Left colon (tissue), 2 donors: ENCODE results near the gene CATSPERZ. TPM values are rescaled to one million over a fixed set of nuclear protein-coding genes. Genes with fewer than 3 reads are reported as not detected.

ENCODE experiments used
- ATAC-seq: fragments of 200-7000 bp; cut with Tn5 transposase; one replicate; pipeline ENCODE4 v1.9.1; 2020; ENCODE audit warnings: mild to moderate bottlenecking, moderate library complexity
- DNase-seq, 2 donors: peaks; one replicate each; pipeline ENCODE4 v3.0.0-alpha.2; 2020
- intact Hi-C, 2 donors: fragments of 100-400 bp; cut with DNase I in 1 of 2; cut with micrococcal nuclease in 1 of 2; formaldehyde crosslinking; loops; one replicate each; pipeline versions ENCODE4 v1.11.2 to v1.14.0; 2022; cut with DNase I, micrococcal nuclease
- long read RNA-seq: library from polyadenylated mRNA; unstranded; transcript quantifications from one replicate; pipeline ENCODE4 v2.0.0, GENCODE V29; 2021
- total RNA-seq, 2 donors: library from RNA; stranded (reverse); fragmentation: NEBNext Ultra II Directional; extraction: Animal tissue kit (Norgen Biotek cat#: 25700); gene quantifications; one replicate each; pipeline ENCODE4 v1.2.1, GENCODE V29; 2021
- donor health status: DM: no; HTN: no; CAD: no.
- donor health status: DM: yes; HTN: yes; CAD: no.

CATSPERZ gene
- total RNA-seq, result under 1 TPM; 0.43 to 0.98 TPM
- long read RNA-seq, result 0 reads

- ATAC-seq (no peak), DNase-seq (peak in 1 of 2 donors; percentile 40)
- intact Hi-C loops, result loop anchor here in 1 of 2 donors (10.0 kb wide), 1 partner anchor 95 kb away; the partner anchor contains the start of gene FERMT3
Observed at GRCh38 chr11:64299847-64300648, at the start of gene CATSPERZ. CATSPERZ (plus strand) TSS chr11:64300358; CDS start chr11:64300411, 53 bp downstream.

- no peak for ATAC-seq
- DNase-seq, result no peak
- intact Hi-C loops, result no loop called here
Observed at GRCh38 chr11:64250415-64251015, 49.6 kb upstream of the CATSPERZ start.

GRCh38 chr11:64251016-64251752 lies 49.0 kb upstream of the CATSPERZ start, which contains the start of gene PLCB3:
PLCB3 (plus strand) TSS chr11:64251530; CDS start chr11:64251650, 120 bp downstream.
- intact Hi-C loops, result no loop called here
- DNase-seq, result peak in 1 of 2 donors; percentile 74
- peak; percentile 53 for ATAC-seq

GRCh38 chr11:64251753-64252002 lies 48.5 kb upstream of the CATSPERZ start:
- ATAC-seq (peak; percentile 0), DNase-seq (no peak)
- intact Hi-C loops, result no loop called here

- intact Hi-C loops, result no loop called here
- ATAC-seq (peak; percentile 81), DNase-seq (peak; percentile 89 to 91)
Observed at GRCh38 chr11:64252003-64252872, 47.9 kb upstream of the CATSPERZ start.

GRCh38 chr11:64253043-64253442 lies 47.1 kb upstream of the CATSPERZ start:
- no peak for DNase-seq
- intact Hi-C loops, result no loop called here
- ATAC-seq, result no peak

GRCh38 chr11:64253481-64253880 lies 46.7 kb upstream of the CATSPERZ start:
- ATAC-seq, result no peak

GRCh38 chr11:64254326-64254725 lies 45.8 kb upstream of the CATSPERZ start:
- DNase-seq (no peak), ATAC-seq (no peak)
- intact Hi-C loops, result no loop called here

More at GRCh38 chr11:64253481-64253880, 46.7 kb upstream of the CATSPERZ start:
- no peak for DNase-seq
- intact Hi-C loops, result no loop called here

GRCh38 chr11:64255135-64256128 lies 44.7 kb upstream of the CATSPERZ start:
- DNase-seq (no peak), ATAC-seq (no peak)
- intact Hi-C loops, result no loop called here

- ATAC-seq (no peak), DNase-seq (no peak)
- intact Hi-C loops, result no loop called here
Observed at GRCh38 chr11:64256300-64256699, 43.9 kb upstream of the CATSPERZ start.

- intact Hi-C loops, result no loop called here
- no peak for DNase-seq
- no peak for ATAC-seq
Observed at GRCh38 chr11:64258356-64258755, 41.8 kb upstream of the CATSPERZ start.

- DNase-seq, result no peak
- intact Hi-C loops, result no loop called here
Observed at GRCh38 chr11:64258946-64259532, 41.1 kb upstream of the CATSPERZ start.

GRCh38 chr11:64259533-64260067 lies 40.6 kb upstream of the CATSPERZ start:
- intact Hi-C loops, result no loop called here
- ATAC-seq (no peak), DNase-seq (no peak)

More at GRCh38 chr11:64258946-64259532, 41.1 kb upstream of the CATSPERZ start:
- no peak for ATAC-seq

GRCh38 chr11:64260147-64260708 lies 39.9 kb upstream of the CATSPERZ start:
- no peak for ATAC-seq

GRCh38 chr11:64261556-64262080 lies 38.5 kb upstream of the CATSPERZ start:
- intact Hi-C loops, result no loop called here
- ATAC-seq (no peak), DNase-seq (no peak)

More at GRCh38 chr11:64260147-64260708, 39.9 kb upstream of the CATSPERZ start:
- intact Hi-C loops, result no loop called here
- no peak for DNase-seq

GRCh38 chr11:64262271-64263002 lies 37.7 kb upstream of the CATSPERZ start:
- ATAC-seq, result no peak
- intact Hi-C loops, result no loop called here
- DNase-seq, result no peak
